MM.1S (cell line): ENCODE results near the gene TEX264.
"Not testable (repeated sequence)": the region's sequence is repeated elsewhere in the genome, so short reads cannot be mapped to it uniquely, and the experiment has no call there.

Experiments
- DNase-seq: peaks from one replicate; pipeline ENCODE4 v3.0.0-alpha.2; 2015
- H2AFZ ChIP-seq: fragments of 300-600 bp; sonication (generic); 2 replicates; pipeline ENCODE4 v1.6.0; 2016; ENCODE audit warnings: antibody characterized with exemption, low read length
- H3F3A ChIP-seq: fragments of 300-600 bp; sonication (generic); 2 replicates; pipeline ENCODE4 v1.6.1; 2016; ENCODE audit warnings: mild to moderate bottlenecking, antibody characterized with exemption, low read length, moderate library complexity, mixed read lengths; ENCODE audit not compliant: insufficient read depth
- H3K27ac ChIP-seq: fragments of 300-600 bp; sonication (generic); 2 replicates; pipeline ENCODE4 v1.5.1; 2016; ENCODE audit warnings: mild to moderate bottlenecking, low read length
- H3K27me3 ChIP-seq: fragments of 300-600 bp; sonication (generic); replicated peaks from 2 replicates; pipeline ENCODE4 v1.6.0; 2016; ENCODE audit warnings: low read length; ENCODE audit not compliant: insufficient read depth
- H3K36me3 ChIP-seq: fragments of 300-600 bp; sonication (generic); replicated peaks from 2 replicates; pipeline ENCODE4 v1.6.1; 2016; ENCODE audit warnings: mild to moderate bottlenecking, low read length, mixed read lengths; ENCODE audit not compliant: insufficient read depth
- H3K4me1 ChIP-seq: fragments of 300-600 bp; sonication (generic); 2 replicates; pipeline ENCODE4 v1.6.1; 2016; ENCODE audit warnings: low read length, mixed read lengths
- H3K4me2 ChIP-seq: fragments of 300-600 bp; sonication (generic); 2 replicates; pipeline ENCODE4 v1.6.0; 2016; ENCODE audit warnings: low read depth, low read length
- H3K4me3 ChIP-seq: fragments of 300-600 bp; sonication (generic); 2 replicates; pipeline ENCODE4 v1.5.1; 2016; ENCODE audit warnings: low read length, mixed read lengths
- H3K79me2 ChIP-seq: fragments of 300-600 bp; sonication (generic); 2 replicates; pipeline ENCODE4 v1.6.1; 2016; ENCODE audit warnings: mixed run types, low read length, mixed read lengths
- H3K9ac ChIP-seq: fragments of 300-600 bp; sonication (generic); 2 replicates; pipeline ENCODE4 v1.6.1; 2016; ENCODE audit warnings: low read length, mixed read lengths
- H3K9me2 ChIP-seq: fragments of 300-600 bp; sonication (generic); replicated peaks from 2 replicates; pipeline ENCODE4 v1.6.1; 2016; ENCODE audit warnings: mild to moderate bottlenecking, low read length, mixed read lengths; ENCODE audit not compliant: insufficient read depth
- H3K9me3 ChIP-seq: fragments of 300-600 bp; sonication (generic); replicated peaks from 2 replicates; pipeline ENCODE4 v1.6.1; 2016; ENCODE audit warnings: mild to moderate bottlenecking, low read length, mixed read lengths; ENCODE audit not compliant: insufficient read depth
- H4K20me1 ChIP-seq: fragments of 300-600 bp; sonication (generic); 2 replicates; pipeline ENCODE4 v1.6.1; 2016; ENCODE audit warnings: mild to moderate bottlenecking, low read length, moderate library complexity, mixed read lengths; ENCODE audit not compliant: insufficient read depth
- CTCF ChIP-seq: fragments of 300-600 bp; sonication (generic); IDR thresholded peaks from 2 replicates; pipeline ENCODE4 v1.5.1; 2016; ENCODE audit warnings: antibody characterized with exemption, low read length, mixed read lengths
- EZH2 ChIP-seq: fragments of 300-600 bp; sonication (generic); optimal IDR thresholded peaks from 2 replicates; pipeline ENCODE3; 2017; ENCODE audit warnings: low read depth, mild to moderate bottlenecking, antibody characterized with exemption, low read length, mixed read lengths
- EZH2phosphoT487 ChIP-seq: fragments of 300-600 bp; sonication (generic); IDR thresholded peaks from 2 replicates; pipeline ENCODE4 v1.6.1; 2018; ENCODE audit warnings: antibody characterized with exemption, low read length

Gene TEX264

DNA sequence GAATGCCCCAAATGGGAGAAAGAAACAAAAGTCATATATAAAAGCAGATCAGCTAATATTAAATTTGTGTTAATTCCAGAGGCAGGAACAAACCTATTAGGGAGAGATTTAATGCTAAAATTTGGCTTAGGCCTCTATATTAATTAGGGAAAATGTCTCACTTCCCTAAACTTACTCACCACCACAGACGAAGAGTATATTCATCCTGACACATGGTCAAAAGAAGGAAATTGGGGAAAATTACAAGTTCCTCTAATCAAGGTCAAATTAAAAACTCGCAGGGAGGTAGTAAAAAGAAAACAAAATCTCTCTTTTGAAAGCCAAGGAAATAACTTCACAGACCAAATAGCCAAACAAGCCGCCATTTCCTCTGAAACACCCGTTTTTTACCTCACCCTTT is 68.1 kb downstream of the TEX264 start:
- Histone ChIP-seq H3K27me3 (no peaks in the 10 kb centered on the region), H3K4me3 (no peak overlapping the region), H3K4me1 (no peaks in the 10 kb centered on the region), H3K36me3 (no peaks in the 10 kb centered on the region), H2AFZ (no peak overlapping the region), H4K20me1 (no peaks in the 10 kb centered on the region), H3K27ac (no peak overlapping the region), H3K9ac (no peak overlapping the region), H3K9me3 (no peaks in the 10 kb centered on the region), H3K79me2 (no peaks in the 10 kb centered on the region), H3K9me2 (no peaks in the 10 kb centered on the region), H3K4me2 (no peak overlapping the region), H3F3A (no peaks in the 10 kb centered on the region)
- TF ChIP-seq EZH2phosphoT487 (no peak), EZH2 (no peak), CTCF (no peak)
- DNase-seq = no peak

DNA sequence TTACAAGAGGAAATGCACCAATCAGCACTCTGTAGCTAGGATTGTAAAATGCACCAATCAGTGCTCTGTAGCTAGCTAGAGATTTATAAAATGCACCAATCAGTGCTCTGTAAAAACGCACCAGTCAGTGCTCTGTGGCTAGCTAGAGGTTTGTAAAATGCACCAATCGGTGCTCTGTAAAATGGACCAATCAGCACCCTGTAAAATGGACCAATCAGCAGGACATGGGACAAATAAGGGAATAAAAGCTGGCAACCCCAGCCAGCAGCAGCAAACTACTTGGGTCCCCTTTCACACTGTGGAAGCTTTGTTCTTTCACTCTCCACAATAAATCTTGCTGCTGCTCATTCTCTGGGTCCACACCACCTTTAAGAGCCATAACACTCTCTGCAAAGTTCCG is 71.3 kb downstream of the TEX264 start:
- H3K4me3 ChIP-seq, H3K9me3 ChIP-seq, H4K20me1 ChIP-seq, DNase-seq, H2AFZ ChIP-seq, H3F3A ChIP-seq, H3K27me3 ChIP-seq, H3K79me2 ChIP-seq, H3K36me3 ChIP-seq, H3K9me2 ChIP-seq, H3K4me1 ChIP-seq, H3K9ac ChIP-seq, H3K4me2 ChIP-seq, H3K27ac ChIP-seq: not testable (repeated sequence)

DNA sequence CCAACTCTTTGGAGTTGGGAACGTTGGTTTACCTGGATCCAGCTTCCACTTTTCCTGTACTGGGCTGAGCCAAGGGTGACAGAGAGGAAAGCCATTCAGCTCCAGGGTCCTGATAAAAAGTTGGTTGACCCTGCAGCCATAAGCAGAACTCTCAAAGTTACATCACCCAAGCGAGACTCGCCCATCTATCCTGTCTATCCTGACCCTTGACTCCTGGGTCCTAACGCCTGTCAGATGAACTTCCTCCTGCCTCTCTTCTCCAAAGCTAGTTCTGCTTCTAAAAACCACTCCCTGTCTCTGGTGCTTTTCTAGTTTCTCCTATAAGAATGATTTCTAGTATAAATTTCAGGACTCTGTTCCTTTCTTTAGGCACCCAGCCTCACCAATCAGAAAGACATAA is 71.9 kb downstream of the TEX264 start:
- H3K4me3 ChIP-seq, H3K9me2 ChIP-seq, H3K27ac ChIP-seq, DNase-seq, H3F3A ChIP-seq, H3K4me1 ChIP-seq, H2AFZ ChIP-seq, H3K9me3 ChIP-seq, H4K20me1 ChIP-seq, H3K9ac ChIP-seq, H3K36me3 ChIP-seq, H3K79me2 ChIP-seq, H3K27me3 ChIP-seq, H3K4me2 ChIP-seq: not testable (repeated sequence)

DNA sequence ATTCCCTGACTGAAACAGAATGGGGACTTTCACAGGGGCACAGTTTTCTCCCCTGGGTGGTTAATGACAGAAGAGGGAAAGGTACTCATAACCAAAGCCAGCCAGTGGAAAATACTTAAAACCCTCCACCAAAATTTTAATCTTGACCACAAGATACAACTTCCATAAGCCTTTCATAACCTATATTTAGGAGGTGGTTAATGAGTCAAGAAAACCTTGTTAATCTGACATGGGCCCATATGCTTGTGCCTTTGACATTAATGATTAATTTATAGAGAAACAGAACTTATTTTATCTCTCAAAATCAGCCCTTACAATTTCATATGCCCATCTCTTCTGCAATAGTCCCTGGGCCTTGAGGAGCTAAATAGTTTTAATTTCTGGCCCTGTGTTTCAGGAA is 76.8 kb downstream of the TEX264 start:
- no peak overlapping the region for H3K4me3 ChIP-seq
- H3K27ac ChIP-seq = no peak overlapping the region
- H3K9ac ChIP-seq = no peak overlapping the region
- H2AFZ ChIP-seq = no peak overlapping the region
- no peaks in the 10 kb centered on the region for H3K36me3 ChIP-seq
- H3F3A ChIP-seq = no peaks in the 10 kb centered on the region
- H4K20me1 ChIP-seq = no peaks in the 10 kb centered on the region
- H3K4me2 ChIP-seq = no peak overlapping the region
- H3K9me2 ChIP-seq = no peaks in the 10 kb centered on the region
- H3K27me3 ChIP-seq = no peaks in the 10 kb centered on the region
- H3K4me1 ChIP-seq = peaks cover 15% of the 10 kb centered on the region
- H3K9me3 ChIP-seq = no peaks in the 10 kb centered on the region
- no peak for DNase-seq
- no peaks in the 10 kb centered on the region for H3K79me2 ChIP-seq
- TF ChIP-seq EZH2 (no peak), CTCF (no peak), EZH2phosphoT487 (no peak)
